ENCODE results near the gene C2CD2.

- TF ChIP-seq CTCF (conservative IDR thresholded peaks at IDR 0.05; ENCODE audit: low read depth, low read length) = no peak
- no peak for TF ChIP-seq POLR2A (IDR thresholded peaks at IDR 0.05; ENCODE audit: low read depth, low read length)
- TF ChIP-seq MXI1 (IDR thresholded peaks at IDR 0.05; ENCODE audit: borderline replicate concordance, low read depth, low read length) = no peak
Observed at GRCh38 chr21:41966041-41966833, 12.4 kb upstream of the C2CD2 start.
